Activated T-helper 1 cell treated with anti-CD3 and anti-CD28 coated beads, Interleukin-2, amount 50 U/mL, for 16 hours (primary cell): ENCODE data around the gene PRKCH.
A peak's percentile ranks its signal among the peaks of the same experiment; 100 is the strongest.
"Not testable (repeated sequence)": the region's sequence is repeated elsewhere in the genome, so short reads cannot be mapped to it uniquely, and the experiment has no call there.

Source experiments
- DNase-seq, 2 donors: peaks; one replicate each; pipeline ENCODE4 v3.0.0-alpha.2; 2020; ENCODE audit warnings: low read depth in 1 of 2, low spot score in 1 of 2

Gene PRKCH

GRCh38 chr14:61304688-61305087, 16.7 kb upstream of the PRKCH start:
- no peak for DNase-seq

- no peak for DNase-seq
Measured at GRCh38 chr14:61308198-61308597, 13.2 kb upstream of the PRKCH start.

- not testable (repeated sequence) for DNase-seq
Measured at GRCh38 chr14:61308701-61309100, 12.7 kb upstream of the PRKCH start.

- no peak for DNase-seq
Measured at GRCh38 chr14:61315313-61315712, 6.1 kb upstream of the PRKCH start.

GRCh38 chr14:61319086-61319485, 2.3 kb upstream of the PRKCH start:
- no peak for DNase-seq

GRCh38 chr14:61319706-61320105, 1.7 kb upstream of the PRKCH start:
- DNase-seq = no peak

GRCh38 chr14:61320170-61320569, 1.2 kb upstream of the PRKCH start:
- DNase-seq = not testable (repeated sequence)

- no peak for DNase-seq
Measured at GRCh38 chr14:61320806-61321384, 484 bp upstream of the PRKCH start.

- peak in 1 of 2 donors; percentile 29 for DNase-seq
Measured at GRCh38 chr14:61322011-61322798, 826 bp downstream of the PRKCH start.

- no peak for DNase-seq
Measured at GRCh38 chr14:61322799-61323290, 1.5 kb downstream of the PRKCH start.

- DNase-seq = no peak
Measured at GRCh38 chr14:61323970-61324369, 2.6 kb downstream of the PRKCH start.

GRCh38 chr14:61325166-61325565, 3.8 kb downstream of the PRKCH start:
- no peak for DNase-seq

- no peak for DNase-seq
Measured at GRCh38 chr14:61326146-61326545, 4.8 kb downstream of the PRKCH start.

- no peak for DNase-seq
Measured at GRCh38 chr14:61326847-61327246, 5.5 kb downstream of the PRKCH start.

GRCh38 chr14:61328626-61329262, 7.4 kb downstream of the PRKCH start:
- no peak for DNase-seq

- no peak for DNase-seq
Measured at GRCh38 chr14:61329478-61330051, 8.2 kb downstream of the PRKCH start.

GRCh38 chr14:61330511-61330910, 9.1 kb downstream of the PRKCH start:
- DNase-seq = no peak

- DNase-seq = no peak
Measured at GRCh38 chr14:61331992-61332657, 10.7 kb downstream of the PRKCH start.

GRCh38 chr14:61332658-61333029, 11.3 kb downstream of the PRKCH start:
- no peak for DNase-seq

GRCh38 chr14:61333087-61333486, 11.7 kb downstream of the PRKCH start:
- DNase-seq = no peak

- no peak for DNase-seq
Measured at GRCh38 chr14:61334197-61334701, 12.9 kb downstream of the PRKCH start.
